GM12801 (cell line): ENCODE results near the gene ARID1B.

Experiments
- CTCF ChIP-seq: IDR thresholded peaks from one replicate; pipeline ENCODE4 v1.5.1; 2011; ENCODE audit warnings: control low read depth; ENCODE audit not compliant: insufficient read length; ENCODE audit errors: extremely low read depth

ARID1B gene

GRCh38 chr6:156868385-156868784, 91.2 kb downstream of the ARID1B start:
- no peak for TF ChIP-seq CTCF

GRCh38 chr6:156869980-156870398, 92.8 kb downstream of the ARID1B start:
- no peak for TF ChIP-seq CTCF

- TF ChIP-seq CTCF, result no peak
Observed at GRCh38 chr6:156870924-156871539, 93.9 kb downstream of the ARID1B start.

- TF ChIP-seq CTCF, result no peak
Observed at GRCh38 chr6:156872903-156873302, 95.7 kb downstream of the ARID1B start.

- TF ChIP-seq CTCF, result no peak
Observed at GRCh38 chr6:156873654-156874380, 96.6 kb downstream of the ARID1B start.

GRCh38 chr6:156875062-156875461, 97.9 kb downstream of the ARID1B start:
- no peak for TF ChIP-seq CTCF

- TF ChIP-seq CTCF, result no peak
Observed at GRCh38 chr6:156876302-156876701, 99.1 kb downstream of the ARID1B start.
